HepG2 (cell line): ENCODE results near the gene HSPB7.

Experiments used
- ASH2L ChIP-seq: fragments of 300-600, 200-600 bp; sonication (generic); IDR thresholded peaks from 2 replicates; pipeline ENCODE4 v1.7.0; 2017; ENCODE audit warnings: low read depth, mild to moderate bottlenecking, moderate library complexity, mixed read lengths, low read length; ENCODE audit not compliant: insufficient read length
- FOXJ3 ChIP-seq: sonication (generic); formaldehyde crosslinking; IDR thresholded peaks from 2 replicates; pipeline ENCODE4 v1.4.0; 2020; ENCODE audit warnings: missing genetic modification reagents, mild to moderate bottlenecking, borderline replicate concordance
- TF ChIP-seq, protein P1 (sequence below): sonication (generic); formaldehyde crosslinking; IDR thresholded peaks from 2 replicates; pipeline ENCODE4 v1.4.0; 2020; ENCODE audit warnings: missing genetic modification reagents

DNA sequence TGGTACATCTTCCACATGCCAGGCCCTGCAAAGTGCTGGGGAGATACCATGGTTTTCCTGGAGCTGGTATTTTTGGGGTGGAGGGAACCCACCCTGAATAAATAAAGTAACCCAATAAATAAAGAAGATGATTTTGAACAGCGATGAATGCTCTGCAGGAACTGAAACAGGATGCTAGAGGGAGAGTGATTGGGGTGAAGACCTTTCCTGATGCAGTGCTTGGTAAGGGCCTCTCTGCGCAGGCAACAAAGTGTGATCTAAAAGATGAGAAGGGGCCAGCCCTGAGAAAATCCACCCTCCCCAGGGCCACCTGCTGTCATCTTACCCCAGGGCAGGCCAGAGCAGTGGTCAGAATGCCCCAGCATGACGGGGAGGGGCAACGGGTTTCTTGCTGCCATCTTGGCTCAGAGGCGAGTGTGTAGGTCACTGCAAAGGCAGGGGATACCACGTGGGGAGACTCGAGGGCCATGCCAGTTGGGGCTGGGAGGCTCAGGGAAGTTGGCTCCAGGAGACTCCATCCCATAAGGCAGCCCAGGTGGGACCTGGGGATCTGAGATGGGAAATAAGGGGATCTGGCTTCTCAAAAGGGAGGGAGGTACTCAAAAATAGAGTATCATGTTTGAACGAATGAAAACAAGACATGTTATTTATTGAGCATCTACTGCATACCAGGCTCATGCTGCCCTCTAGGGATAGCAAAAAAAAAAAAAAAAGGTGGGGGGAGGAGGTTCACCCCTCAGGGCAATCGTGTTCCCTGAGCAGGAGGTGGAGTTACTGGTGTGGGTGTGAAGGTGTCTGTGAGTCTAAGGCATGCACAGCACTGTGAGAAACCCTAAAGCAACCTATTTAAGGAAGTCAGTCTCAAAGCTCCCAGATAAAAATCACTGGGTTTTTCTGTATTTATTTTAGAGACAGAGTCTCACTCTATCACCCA is 11.0 kb downstream of the HSPB7 start:
- TF ChIP-seq FOXJ3 (no peak), ASH2L (no peak)
- TF ChIP-seq, protein P1, sequence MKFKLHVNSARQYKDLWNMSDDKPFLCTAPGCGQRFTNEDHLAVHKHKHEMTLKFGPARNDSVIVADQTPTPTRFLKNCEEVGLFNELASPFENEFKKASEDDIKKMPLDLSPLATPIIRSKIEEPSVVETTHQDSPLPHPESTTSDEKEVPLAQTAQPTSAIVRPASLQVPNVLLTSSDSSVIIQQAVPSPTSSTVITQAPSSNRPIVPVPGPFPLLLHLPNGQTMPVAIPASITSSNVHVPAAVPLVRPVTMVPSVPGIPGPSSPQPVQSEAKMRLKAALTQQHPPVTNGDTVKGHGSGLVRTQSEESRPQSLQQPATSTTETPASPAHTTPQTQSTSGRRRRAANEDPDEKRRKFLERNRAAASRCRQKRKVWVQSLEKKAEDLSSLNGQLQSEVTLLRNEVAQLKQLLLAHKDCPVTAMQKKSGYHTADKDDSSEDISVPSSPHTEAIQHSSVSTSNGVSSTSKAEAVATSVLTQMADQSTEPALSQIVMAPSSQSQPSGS: no peak
